GM10248 (cell line): Measurements from ENCODE around the gene PIK3C2A.

Source experiments
- CTCF ChIA-PET: fragments of 300-600 bp; sonication (Branson Sonifier 250); formaldehyde crosslinking; extraction: SDS; loops from one replicate; lab custom pipeline; 2021; ENCODE audit warnings: antibody characterized with exemption; lab: Yijun Ruan, JAX
- POLR2A ChIA-PET: fragments of 350-650 bp; sonication (Branson Sonifier 250); formaldehyde crosslinking; extraction: SDS; loops from one replicate; lab custom pipeline; 2020; ENCODE audit warnings: antibody characterized with exemption; lab: Yijun Ruan, JAX
- DNase-seq: peaks from one replicate; pipeline ENCODE4 v3.0.0; 2012; ENCODE audit errors: extremely low spot score
- TF ChIP-seq, protein P1 (sequence below): IDR thresholded peaks from 2 replicates; pipeline ENCODE4 v1.5.1; 2012; ENCODE audit warnings: mild to moderate bottlenecking, low read depth; ENCODE audit errors: extremely low read depth, missing control alignments, control extremely low read depth

Gene PIK3C2A

GRCh38 chr11:17197431-17197898 lies 10.3 kb downstream of the PIK3C2A start:
- POLR2A ChIA-PET, result no interaction called here
- DNase-seq, result no peak
- TF ChIP-seq, protein P1, sequence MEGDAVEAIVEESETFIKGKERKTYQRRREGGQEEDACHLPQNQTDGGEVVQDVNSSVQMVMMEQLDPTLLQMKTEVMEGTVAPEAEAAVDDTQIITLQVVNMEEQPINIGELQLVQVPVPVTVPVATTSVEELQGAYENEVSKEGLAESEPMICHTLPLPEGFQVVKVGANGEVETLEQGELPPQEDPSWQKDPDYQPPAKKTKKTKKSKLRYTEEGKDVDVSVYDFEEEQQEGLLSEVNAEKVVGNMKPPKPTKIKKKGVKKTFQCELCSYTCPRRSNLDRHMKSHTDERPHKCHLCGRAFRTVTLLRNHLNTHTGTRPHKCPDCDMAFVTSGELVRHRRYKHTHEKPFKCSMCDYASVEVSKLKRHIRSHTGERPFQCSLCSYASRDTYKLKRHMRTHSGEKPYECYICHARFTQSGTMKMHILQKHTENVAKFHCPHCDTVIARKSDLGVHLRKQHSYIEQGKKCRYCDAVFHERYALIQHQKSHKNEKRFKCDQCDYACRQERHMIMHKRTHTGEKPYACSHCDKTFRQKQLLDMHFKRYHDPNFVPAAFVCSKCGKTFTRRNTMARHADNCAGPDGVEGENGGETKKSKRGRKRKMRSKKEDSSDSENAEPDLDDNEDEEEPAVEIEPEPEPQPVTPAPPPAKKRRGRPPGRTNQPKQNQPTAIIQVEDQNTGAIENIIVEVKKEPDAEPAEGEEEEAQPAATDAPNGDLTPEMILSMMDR, result no peak
- CTCF ChIA-PET, result interaction anchor here (2.0 kb wide), 1 partner anchor 10 kb away, joined by 8 read pairs; no protein-coding TSS in a partner anchor

DNA sequence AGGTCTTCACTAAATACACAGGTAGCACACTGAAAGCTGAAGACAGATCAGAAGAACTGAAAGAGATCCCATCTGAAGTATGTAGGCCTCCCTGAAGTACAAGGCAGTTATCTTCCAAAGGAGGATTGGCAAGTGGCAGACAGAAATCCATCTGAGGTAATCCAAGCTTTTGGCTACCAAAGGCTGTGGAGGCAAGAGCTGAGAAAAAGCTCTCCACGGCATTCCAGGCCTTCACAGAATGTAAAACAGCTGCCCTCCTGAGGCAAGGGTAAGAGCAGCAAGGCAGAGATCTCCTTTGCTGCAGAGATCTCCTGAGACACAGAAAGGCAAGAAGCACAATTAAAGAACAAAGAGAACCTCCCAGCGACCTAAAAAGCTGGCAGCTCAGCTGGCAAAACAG lies 19.1 kb downstream of the PIK3C2A start:
- POLR2A ChIA-PET, result interaction anchor here (0.6 kb wide), 1 partner anchor 111 kb away, joined by 6 read pairs; the partner anchor contains the start of gene RPS13
- TF ChIP-seq, protein P1, result no peak
- CTCF ChIA-PET, result interaction anchor here (1.2 to 1.9 kb wide), 3 partner anchors 8 to 13 kb away, joined by 4 to 8 read pairs (median 5); no protein-coding TSS in a partner anchor
- DNase-seq, result no peak

GRCh38 chr11:17186932-17187692 lies 20.7 kb downstream of the PIK3C2A start:
- CTCF ChIA-PET, result interaction anchor here (1.4 to 1.9 kb wide), 2 partner anchors 9 to 78 kb away, joined by 3 to 8 read pairs; no protein-coding TSS in a partner anchor
- TF ChIP-seq, protein P1, result no peak

DNA sequence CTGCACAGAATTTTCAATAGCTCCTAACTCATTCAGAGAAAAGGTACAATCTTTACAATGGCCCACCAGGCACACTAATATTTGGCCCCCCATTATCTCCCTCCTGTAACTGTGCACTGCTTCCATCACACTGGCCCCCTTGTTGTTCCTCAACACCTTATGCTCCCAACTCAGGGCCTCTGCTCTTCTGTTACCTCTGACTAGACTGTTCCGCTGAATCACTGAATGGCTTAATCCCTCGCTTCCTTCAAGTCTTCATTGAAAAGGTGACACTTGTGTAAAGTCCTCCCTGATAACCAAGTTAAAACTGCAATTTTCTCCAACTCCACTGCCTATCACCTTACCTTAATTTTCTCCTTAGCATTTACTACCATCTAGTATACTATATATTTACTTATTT lies 21.8 kb downstream of the PIK3C2A start:
- CTCF ChIA-PET, result interaction anchor here (1.1 to 1.8 kb wide), 3 partner anchors 11 to 58 kb away, joined by 3 to 5 read pairs (median 3); no protein-coding TSS in a partner anchor
- DNase-seq, result no peak
- TF ChIP-seq, protein P1, result no peak
- POLR2A ChIA-PET, result no interaction called here

More at GRCh38 chr11:17186932-17187692, 20.7 kb downstream of the PIK3C2A start:
- no peak for DNase-seq
- POLR2A ChIA-PET, result no interaction called here

DNA sequence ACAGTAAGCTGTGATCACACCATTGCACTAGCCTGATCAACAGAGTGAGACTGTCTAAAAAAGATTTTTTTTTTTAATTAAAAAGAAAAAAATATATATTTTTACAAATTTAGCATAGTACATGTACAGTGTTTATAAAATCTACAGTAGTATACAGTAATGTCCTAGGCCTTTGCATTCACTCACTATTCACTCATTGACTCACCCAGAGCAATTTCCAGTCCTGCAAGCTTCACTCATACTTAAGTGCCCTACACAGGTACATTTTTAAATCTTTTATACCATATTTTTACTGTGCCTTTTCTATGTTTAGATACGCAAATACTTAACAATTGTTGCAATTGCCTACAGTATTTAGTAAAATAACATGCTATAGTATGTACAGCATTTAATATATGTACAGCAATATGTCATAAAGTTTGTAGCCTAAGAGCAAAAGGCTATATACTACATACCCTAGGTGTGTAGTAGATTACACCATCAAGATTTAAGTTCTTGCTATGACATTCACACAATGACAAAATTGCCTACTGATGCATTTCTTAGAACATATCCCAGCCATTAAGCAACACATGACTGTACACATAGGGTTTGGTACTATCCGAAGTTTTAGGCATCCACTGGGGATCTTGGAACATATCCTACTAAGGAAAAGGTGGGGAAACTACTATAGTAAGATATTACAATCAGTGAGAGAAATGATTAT lies 22.8 kb downstream of the PIK3C2A start:
- no peak for DNase-seq
- CTCF ChIA-PET, result interaction anchor here (0.9 to 1.8 kb wide), 4 partner anchors 10 to 57 kb away, joined by 3 to 5 read pairs (median 4); no protein-coding TSS in a partner anchor
- POLR2A ChIA-PET, result no interaction called here
- TF ChIP-seq, protein P1, result no peak

GRCh38 chr11:17183836-17184235 lies 23.9 kb downstream of the PIK3C2A start:
- no peak for DNase-seq
- CTCF ChIA-PET, result interaction anchor here (0.6 kb wide), 1 partner anchor 1200 kb away, joined by 3 read pairs; no protein-coding TSS in a partner anchor
- TF ChIP-seq, protein P1, result no peak
- POLR2A ChIA-PET, result no interaction called here
